ENCODE data around the gene PLEKHG5. TPM values are rescaled to one million over a fixed set of nuclear protein-coding genes. Genes with fewer than 3 reads are reported as not detected.

The PLEKHG5 gene
- polyA plus RNA-seq, 10 donors = 6.9 to 15.1 (median 9.8) TPM

GRCh38 chr1:6476483-6476882 lies 15.0 kb downstream of the PLEKHG5 start:
- DNase-seq = no peak

- DNase-seq = peak in 1 of 3 donors; percentile 44
Measured at GRCh38 chr1:6475381-6476133, 15.9 kb downstream of the PLEKHG5 start.

GRCh38 chr1:6474815-6475282 lies 16.6 kb downstream of the PLEKHG5 start:
- DNase-seq = no peak

GRCh38 chr1:6473974-6474814 lies 17.3 kb downstream of the PLEKHG5 start:
- DNase-seq = no peak

- DNase-seq = no peak
Measured at GRCh38 chr1:6473156-6473555, 18.3 kb downstream of the PLEKHG5 start.

GRCh38 chr1:6472391-6472790 lies 19.1 kb downstream of the PLEKHG5 start:
- DNase-seq = no peak

GRCh38 chr1:6471970-6472368 lies 19.5 kb downstream of the PLEKHG5 start:
- no peak for DNase-seq

- no peak for DNase-seq
Measured at GRCh38 chr1:6471086-6471969, 20.1 kb downstream of the PLEKHG5 start.

- no peak for DNase-seq
Measured at GRCh38 chr1:6470132-6471085, 21.1 kb downstream of the PLEKHG5 start.

- no peak for DNase-seq
Measured at GRCh38 chr1:6468729-6469461, 22.6 kb downstream of the PLEKHG5 start.

- DNase-seq = no peak
Measured at GRCh38 chr1:6467744-6468688, 23.5 kb downstream of the PLEKHG5 start.

GRCh38 chr1:6467224-6467623 lies 24.2 kb downstream of the PLEKHG5 start:
- DNase-seq = no peak

GRCh38 chr1:6466751-6467150 lies 24.7 kb downstream of the PLEKHG5 start:
- DNase-seq = no peak

GRCh38 chr1:6466023-6466422 lies 25.4 kb downstream of the PLEKHG5 start, which contains the start of gene TNFRSF25:
Gene TNFRSF25 (minus strand): TSS chr1:6466173. CDS start chr1:6466107, 66 bp downstream.
- DNase-seq = no peak

- no peak for DNase-seq
Measured at GRCh38 chr1:6465461-6466005, 25.9 kb downstream of the PLEKHG5 start.

GRCh38 chr1:6464915-6465314 lies 26.6 kb downstream of the PLEKHG5 start:
- no peak for DNase-seq

- no peak for DNase-seq
Measured at GRCh38 chr1:6464514-6464836, 27.0 kb downstream of the PLEKHG5 start.

GRCh38 chr1:6463120-6463412 lies 28.4 kb downstream of the PLEKHG5 start:
- DNase-seq = no peak
